GM13977 (cell line): ENCODE measurements around the gene PEX26.
"Not testable (repeated sequence)": the region's sequence is repeated elsewhere in the genome, so short reads cannot be mapped to it uniquely, and the experiment has no call there.

Source experiments
- DNase-seq: peaks from one replicate; pipeline ENCODE4 v3.0.0; 2012; ENCODE audit warnings: low spot score
- in situ Hi-C: fragments of 300-500 bp; cut with MboI; formaldehyde crosslinking; loops from one replicate; pipeline ENCODE4 v1.12.0; 2022; ENCODE audit warnings: low sequenced_read_pairs, low pct_unique_long_range_greater_than_20kb, mixed read lengths, inconsistent platforms; ENCODE audit not compliant: unreplicated experiment
- TF ChIP-seq, protein P1 (sequence below): IDR thresholded peaks from 2 replicates; pipeline ENCODE4 v1.5.1; 2012; ENCODE audit warnings: mild to moderate bottlenecking, control low read depth; ENCODE audit not compliant: insufficient read depth; ENCODE audit errors: extremely low read depth, missing control alignments

The PEX26 gene

GRCh38 chr22:18033204-18033998 lies 44.4 kb upstream of the PEX26 start:
- TF ChIP-seq, protein P1, sequence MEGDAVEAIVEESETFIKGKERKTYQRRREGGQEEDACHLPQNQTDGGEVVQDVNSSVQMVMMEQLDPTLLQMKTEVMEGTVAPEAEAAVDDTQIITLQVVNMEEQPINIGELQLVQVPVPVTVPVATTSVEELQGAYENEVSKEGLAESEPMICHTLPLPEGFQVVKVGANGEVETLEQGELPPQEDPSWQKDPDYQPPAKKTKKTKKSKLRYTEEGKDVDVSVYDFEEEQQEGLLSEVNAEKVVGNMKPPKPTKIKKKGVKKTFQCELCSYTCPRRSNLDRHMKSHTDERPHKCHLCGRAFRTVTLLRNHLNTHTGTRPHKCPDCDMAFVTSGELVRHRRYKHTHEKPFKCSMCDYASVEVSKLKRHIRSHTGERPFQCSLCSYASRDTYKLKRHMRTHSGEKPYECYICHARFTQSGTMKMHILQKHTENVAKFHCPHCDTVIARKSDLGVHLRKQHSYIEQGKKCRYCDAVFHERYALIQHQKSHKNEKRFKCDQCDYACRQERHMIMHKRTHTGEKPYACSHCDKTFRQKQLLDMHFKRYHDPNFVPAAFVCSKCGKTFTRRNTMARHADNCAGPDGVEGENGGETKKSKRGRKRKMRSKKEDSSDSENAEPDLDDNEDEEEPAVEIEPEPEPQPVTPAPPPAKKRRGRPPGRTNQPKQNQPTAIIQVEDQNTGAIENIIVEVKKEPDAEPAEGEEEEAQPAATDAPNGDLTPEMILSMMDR: no peak
- no peak for DNase-seq
- in situ Hi-C loops: no loop called here

- in situ Hi-C loops: no loop called here
- no peak for DNase-seq
- TF ChIP-seq, protein P1: no peak
Measured at GRCh38 chr22:18034076-18034475, 43.7 kb upstream of the PEX26 start.

DNA sequence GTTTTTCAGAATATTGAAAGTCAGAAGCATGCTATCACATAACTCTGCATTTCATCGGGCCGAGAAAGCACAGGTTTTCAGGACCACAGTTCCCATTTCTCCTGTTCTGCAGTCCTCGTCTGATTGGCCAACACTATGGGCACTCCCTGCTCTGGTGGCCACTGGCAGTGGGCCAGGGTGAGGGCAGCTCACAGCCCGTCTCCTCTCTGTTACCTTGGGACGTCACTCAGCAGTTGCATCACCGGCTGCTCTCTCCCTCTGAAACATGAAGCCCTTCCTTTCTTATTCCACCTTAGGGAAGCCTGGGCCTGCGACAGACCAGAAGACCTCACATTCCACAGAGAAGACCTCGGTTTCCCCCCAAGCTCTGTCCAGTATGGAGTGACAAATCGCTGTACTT lies 42.0 kb upstream of the PEX26 start:
- DNase-seq: no peak
- in situ Hi-C loops: no loop called here
- TF ChIP-seq, protein P1: no peak

DNA sequence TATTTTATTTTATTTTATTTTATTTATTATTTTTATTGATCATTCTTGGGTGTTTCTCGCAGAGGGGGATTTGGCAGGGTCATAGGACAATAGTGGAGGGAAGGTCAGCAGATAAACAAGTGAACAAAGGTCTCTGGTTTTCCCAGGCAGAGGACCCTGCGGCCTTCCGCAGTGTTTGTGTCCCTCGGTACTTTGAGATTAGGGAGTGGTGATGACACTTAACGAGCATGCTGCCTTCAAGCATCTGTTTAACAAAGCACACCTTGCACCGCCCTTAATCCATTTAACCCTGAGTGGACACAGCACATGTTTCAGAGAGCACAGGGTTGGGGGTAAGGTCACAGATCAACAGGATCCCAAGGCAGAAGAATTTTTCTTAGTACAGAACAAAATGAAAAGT lies 36.9 kb upstream of the PEX26 start:
- DNase-seq, in situ Hi-C loops: not testable (repeated sequence)

DNA sequence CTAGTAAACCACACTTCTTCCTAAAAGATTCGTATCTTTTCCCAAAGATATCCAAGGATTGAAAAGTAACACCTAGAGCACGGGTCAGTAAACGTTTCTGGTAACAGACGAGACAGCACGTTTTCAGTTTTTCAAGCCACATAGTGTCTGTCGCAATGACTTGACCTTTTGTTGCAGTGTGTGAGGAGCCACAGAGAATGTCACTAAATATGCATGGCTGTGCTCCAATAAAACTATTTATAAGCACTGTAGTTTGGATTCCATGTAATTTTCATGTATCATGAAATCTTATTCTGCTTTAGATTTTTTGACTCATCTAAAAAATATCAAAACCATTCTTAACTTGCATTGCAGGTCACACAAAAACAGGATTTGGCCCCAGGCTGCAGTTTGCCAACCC lies 35.1 kb upstream of the PEX26 start:
- no peak for DNase-seq
- in situ Hi-C loops: no loop called here
- TF ChIP-seq, protein P1: no peak

GRCh38 chr22:18044548-18045271 lies 33.1 kb upstream of the PEX26 start:
- TF ChIP-seq, protein P1: no peak
- DNase-seq: no peak
- in situ Hi-C loops: no loop called here

DNA sequence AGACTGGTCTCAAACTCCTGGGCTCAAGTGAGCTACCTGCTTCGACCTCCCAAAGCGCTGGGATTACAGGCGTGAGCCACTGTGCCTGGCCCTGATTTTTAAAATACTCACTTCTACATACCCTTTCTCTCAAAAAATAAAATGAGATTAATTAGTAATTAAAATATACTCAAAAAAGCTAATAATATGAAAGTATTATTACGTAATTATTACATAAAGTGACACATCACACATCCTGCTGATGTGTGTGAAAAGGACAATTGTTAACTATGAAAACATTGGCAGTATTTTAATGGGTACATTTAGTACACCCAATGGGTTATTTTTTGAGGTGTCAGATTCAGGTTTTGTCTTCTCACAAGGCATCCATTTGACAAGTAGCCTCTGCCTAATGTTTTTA lies 32.0 kb upstream of the PEX26 start:
- TF ChIP-seq, protein P1: no peak
- in situ Hi-C loops: no loop called here
- DNase-seq: no peak
